Upper lobe of right lung (tissue), 1 donor: ENCODE data around the gene ISG15. TPM values are rescaled to one million over a fixed set of nuclear protein-coding genes. Genes with fewer than 3 reads are reported as not detected.
"Not testable (repeated sequence)": the region's sequence is repeated elsewhere in the genome, so short reads cannot be mapped to it uniquely, and the experiment has no call there.

Experiments
- ATAC-seq: fragments of 200-7000 bp; cut with Tn5 transposase; one replicate; pipeline ENCODE4 v1.9.1; 2020; ENCODE audit warnings: mild to moderate bottlenecking, moderate library complexity
- DNase-seq: peaks from one replicate; pipeline ENCODE4 v3.0.0-alpha.2; 2020
- H3K27ac ChIP-seq: fragments of 200-600 bp; one replicate; pipeline ENCODE4 v1.8.0; 2022
- H3K27me3 ChIP-seq: fragments of 200-600 bp; one replicate; pipeline ENCODE4 v1.8.0; 2022; ENCODE audit warnings: mild to moderate bottlenecking
- H3K36me3 ChIP-seq: fragments of 200-600 bp; one replicate; pipeline ENCODE4 v1.8.0; 2022
- H3K4me1 ChIP-seq: fragments of 200-600 bp; one replicate; pipeline ENCODE4 v1.8.0; 2022
- H3K4me3 ChIP-seq: fragments of 200-600 bp; one replicate; pipeline ENCODE4 v1.8.0; 2022; ENCODE audit warnings: mild to moderate bottlenecking
- H3K9me3 ChIP-seq: fragments of 200-600 bp; one replicate; pipeline ENCODE4 v1.8.0; 2022
- CTCF ChIP-seq: fragments of 200-600 bp; IDR thresholded peaks from one replicate; pipeline ENCODE4 v1.8.0; 2022; ENCODE audit warnings: antibody characterized with exemption
- intact Hi-C: fragments of 100-400 bp; cut with DNase I; formaldehyde crosslinking; loops from one replicate; pipeline ENCODE4 v1.11.0; 2022
- total RNA-seq: library from RNA; stranded (reverse); fragmentation: NEBNext Ultra II Directional; extraction: Animal tissue kit (Norgen Biotek cat#: 25700); gene quantifications from one replicate; pipeline ENCODE4 v1.2.1, GENCODE V29; 2021
- donor health status: DM: no; HTN: yes; CAD: no; lungs with severe emphysema.

ISG15 gene
- total RNA-seq, 1 donor from 2014 or later, result 93.6 TPM

DNA sequence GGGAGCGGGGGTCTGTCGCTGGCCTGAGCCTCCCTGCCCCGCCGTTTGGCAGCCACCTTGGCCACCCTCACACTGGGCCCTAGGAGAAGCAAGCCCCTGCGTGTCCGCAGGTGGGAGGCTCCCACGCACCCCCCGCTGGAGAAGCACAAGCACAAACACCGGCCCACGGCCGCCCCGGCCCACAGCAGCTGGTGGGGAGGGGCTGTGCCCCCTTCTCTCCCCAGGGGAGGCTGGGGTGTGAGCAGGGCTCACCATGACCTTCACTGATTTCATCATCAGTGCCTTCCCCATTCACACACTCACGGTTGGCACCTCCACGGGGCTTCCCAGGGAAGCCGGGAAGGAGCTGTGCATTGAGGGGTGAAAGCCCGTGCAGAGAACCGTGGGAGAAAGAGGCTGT is 14.5 kb downstream of the ISG15 start:
- H3K9me3 ChIP-seq, result no peaks in the 10 kb centered on the region
- ATAC-seq (no peak), DNase-seq (no peak)
- H3K36me3 ChIP-seq, result no peaks in the 10 kb centered on the region
- H3K27me3 ChIP-seq, result peaks cover 4% of the 10 kb centered on the region
- H3K27ac ChIP-seq, result no peak overlapping the region
- no peak for TF ChIP-seq CTCF
- intact Hi-C loops, result no loop called here
- no peak overlapping the region for H3K4me3 ChIP-seq
- peaks cover 17% of the 10 kb centered on the region for H3K4me1 ChIP-seq

GRCh38 chr1:1030867-1031658 is 17.8 kb downstream of the ISG15 start:
- H3K9me3 ChIP-seq, intact Hi-C loops: not testable (repeated sequence)

DNA sequence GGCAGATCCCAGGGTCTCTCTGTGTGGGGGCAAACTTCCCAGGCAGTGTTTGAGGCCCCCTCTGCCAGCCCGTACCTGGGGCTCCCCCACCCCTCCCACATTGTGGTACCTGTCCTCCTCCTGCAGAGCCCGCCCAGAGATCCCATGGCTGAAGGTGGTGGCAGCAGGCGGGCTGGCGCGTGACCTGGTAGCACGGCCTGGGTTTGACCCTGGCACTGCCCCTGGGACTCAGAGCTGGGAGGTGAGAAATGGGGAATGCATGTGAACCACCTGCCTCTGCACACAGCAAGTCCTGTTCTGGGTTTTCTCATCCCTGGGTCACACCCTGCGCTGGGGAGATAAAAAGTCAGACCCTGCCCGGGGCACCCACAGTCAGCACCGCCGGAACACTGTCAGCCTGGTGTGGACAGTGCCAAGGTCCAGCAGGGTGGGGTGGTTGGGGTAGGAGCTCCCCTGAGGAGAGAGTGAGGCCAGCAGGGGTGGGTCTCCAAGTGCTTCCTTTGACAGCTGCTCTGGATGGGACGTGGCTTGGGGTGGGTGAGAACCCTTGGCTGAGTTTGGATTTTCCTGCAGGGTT is 18.4 kb downstream of the ISG15 start:
- no peak for DNase-seq
- Histone ChIP-seq H3K9me3 (no peaks in the 10 kb centered on the region), H3K27ac (no peak overlapping the region), H3K36me3 (no peaks in the 10 kb centered on the region), H3K27me3 (peaks cover 4% of the 10 kb centered on the region), H3K4me1 (peaks cover 7% of the 10 kb centered on the region), H3K4me3 (no peak overlapping the region)
- no peak for TF ChIP-seq CTCF
- intact Hi-C loops, result no loop called here
- no peak for ATAC-seq

More at GRCh38 chr1:1030867-1031658, 17.8 kb downstream of the ISG15 start:
- ATAC-seq, H3K4me3 ChIP-seq, H3K27me3 ChIP-seq, H3K27ac ChIP-seq, H3K36me3 ChIP-seq, H3K4me1 ChIP-seq, DNase-seq: not testable (repeated sequence)

DNA sequence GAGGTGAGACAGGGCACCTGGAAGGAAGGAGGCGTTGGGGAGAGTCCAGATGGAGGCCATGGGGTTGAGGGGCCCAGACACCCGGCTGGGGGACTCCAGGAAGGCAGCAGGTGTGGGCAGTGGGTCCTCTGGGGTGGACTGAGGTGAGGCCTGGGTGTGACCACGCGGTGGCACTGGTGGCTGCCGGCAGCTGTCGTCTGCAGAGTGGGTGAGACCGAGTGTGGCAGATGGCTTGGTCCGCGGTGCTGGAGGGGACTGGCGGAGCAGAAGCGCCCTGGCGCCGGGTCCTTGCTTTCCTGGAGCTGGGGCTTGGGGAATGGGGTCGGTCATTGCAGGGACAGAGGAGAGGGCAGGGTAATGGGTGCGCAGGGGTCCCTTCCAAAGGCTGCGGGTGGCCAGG is 19.1 kb downstream of the ISG15 start:
- H3K4me3 ChIP-seq, result peak overlapping the region; percentile 44

GRCh38 chr1:1033009-1033587 is 19.8 kb downstream of the ISG15 start:
- intact Hi-C loops, result no loop called here
- ATAC-seq (peak; percentile 89), DNase-seq (peak; percentile 91)
- peak; percentile 65 for TF ChIP-seq CTCF
- H3K27me3 ChIP-seq, result peaks cover 4% of the 10 kb centered on the region
- H3K4me1 ChIP-seq, result peaks cover 7% of the 10 kb centered on the region
- H3K4me3 ChIP-seq, result peak overlapping the region; percentile 44
- no peaks in the 10 kb centered on the region for H3K9me3 ChIP-seq
- H3K36me3 ChIP-seq, result no peaks in the 10 kb centered on the region
- H3K27ac ChIP-seq, result no peak overlapping the region

More for the DNA sequence above, 19.1 kb downstream of the ISG15 start:
- Histone ChIP-seq H3K36me3 (no peaks in the 10 kb centered on the region), H3K4me1 (peaks cover 7% of the 10 kb centered on the region), H3K27me3 (peaks cover 4% of the 10 kb centered on the region), H3K27ac (no peak overlapping the region), H3K9me3 (no peaks in the 10 kb centered on the region)
- intact Hi-C loops, result no loop called here
- no peak for TF ChIP-seq CTCF
- DNase-seq (no peak), ATAC-seq (peak; percentile 55)
